ENCODE measurements around the gene UBALD1.
A peak's percentile ranks its signal among the peaks of the same experiment; 100 is the strongest.

GRCh38 chr16:4614571-4615383 lies at the start of gene UBALD1:
- TF ChIP-seq CTCF (IDR thresholded peaks at IDR 0.05) (peak in 1 of 3 donors; percentile 13), POLR2A (IDR thresholded peaks at IDR 0.05) (peak; percentile 81)
